A204.1 (cell line): Measurements from ENCODE around the gene AP1M1.

ENCODE experiments used
- FAIRE-seq: peaks from 2 replicates; lab custom pipeline; 2012; peaks lifted over from hg19 to GRCh38; lab: Jason Lieb, UNC

AP1M1 gene

GRCh38 chr19:16208847-16209665 is 11.3 kb downstream of the AP1M1 start:
- no peak for FAIRE-seq

- no peak for FAIRE-seq
Measured at GRCh38 chr19:16210168-16210567, 12.5 kb downstream of the AP1M1 start.

GRCh38 chr19:16213076-16213475 is 15.4 kb downstream of the AP1M1 start:
- FAIRE-seq, result no peak

- no peak for FAIRE-seq
Measured at GRCh38 chr19:16216744-16217670, 19.3 kb downstream of the AP1M1 start.

- no peak for FAIRE-seq
Measured at GRCh38 chr19:16217716-16218451, 20.2 kb downstream of the AP1M1 start.

GRCh38 chr19:16218851-16219250 is 21.1 kb downstream of the AP1M1 start:
- no peak for FAIRE-seq

GRCh38 chr19:16222806-16223205 is 25.1 kb downstream of the AP1M1 start:
- no peak for FAIRE-seq

- no peak for FAIRE-seq
Measured at GRCh38 chr19:16223746-16224145, 26.0 kb downstream of the AP1M1 start.

GRCh38 chr19:16224293-16225045 is 26.8 kb downstream of the AP1M1 start:
- no peak for FAIRE-seq

- FAIRE-seq, result no peak
Measured at GRCh38 chr19:16225279-16226183, 27.8 kb downstream of the AP1M1 start.

- no peak for FAIRE-seq
Measured at GRCh38 chr19:16226184-16226591, 28.5 kb downstream of the AP1M1 start.

GRCh38 chr19:16226878-16227836 is 29.4 kb downstream of the AP1M1 start:
- no peak for FAIRE-seq

- FAIRE-seq, result no peak
Measured at GRCh38 chr19:16227837-16228636, 30.3 kb downstream of the AP1M1 start.

GRCh38 chr19:16228637-16229321 is 31.1 kb downstream of the AP1M1 start:
- no peak for FAIRE-seq

GRCh38 chr19:16229322-16229641 is 31.6 kb downstream of the AP1M1 start:
- FAIRE-seq, result no peak

GRCh38 chr19:16232127-16232526 is 34.4 kb downstream of the AP1M1 start:
- FAIRE-seq, result no peak

- no peak for FAIRE-seq
Measured at GRCh38 chr19:16232568-16232967, 34.9 kb downstream of the AP1M1 start.

GRCh38 chr19:16233081-16233776 is 35.5 kb downstream of the AP1M1 start:
- no peak for FAIRE-seq
